GM13977 (cell line): ENCODE results near the gene CLSTN2.

Experiments
- DNase-seq: peaks from one replicate; pipeline ENCODE4 v3.0.0; 2012; ENCODE audit warnings: low spot score
- in situ Hi-C: fragments of 300-500 bp; cut with MboI; formaldehyde crosslinking; loops from one replicate; pipeline ENCODE4 v1.12.0; 2022; ENCODE audit warnings: low sequenced_read_pairs, low pct_unique_long_range_greater_than_20kb, mixed read lengths, inconsistent platforms; ENCODE audit not compliant: unreplicated experiment
- TF ChIP-seq, protein P1 (sequence below): IDR thresholded peaks from 2 replicates; pipeline ENCODE4 v1.5.1; 2012; ENCODE audit warnings: mild to moderate bottlenecking, control low read depth; ENCODE audit not compliant: insufficient read depth; ENCODE audit errors: extremely low read depth, missing control alignments

Gene CLSTN2

DNA sequence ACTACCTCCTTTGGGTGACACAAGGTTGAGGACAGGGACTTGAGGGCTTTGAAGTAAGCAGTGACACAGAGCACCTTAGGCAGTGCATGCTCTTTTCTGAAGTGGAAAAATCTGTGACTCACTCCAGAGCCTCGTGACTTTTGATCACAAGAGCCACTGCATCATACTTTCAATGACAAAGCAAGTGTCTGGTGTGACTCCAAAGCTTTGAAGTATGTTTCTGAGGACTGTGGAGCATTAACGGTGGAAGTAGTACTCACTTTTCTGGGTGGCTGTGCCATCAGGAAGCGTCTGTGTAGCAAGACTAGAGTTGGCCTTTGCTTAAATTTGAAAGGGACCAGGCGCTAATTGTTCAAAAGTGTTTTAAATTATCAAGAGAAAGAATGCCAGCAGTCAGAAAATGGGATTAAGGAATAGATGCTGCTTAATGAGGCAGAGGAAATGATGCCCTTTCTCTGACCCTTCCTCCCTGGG, 532.2 kb downstream of the CLSTN2 start:
- no peak for DNase-seq
- TF ChIP-seq, protein P1, sequence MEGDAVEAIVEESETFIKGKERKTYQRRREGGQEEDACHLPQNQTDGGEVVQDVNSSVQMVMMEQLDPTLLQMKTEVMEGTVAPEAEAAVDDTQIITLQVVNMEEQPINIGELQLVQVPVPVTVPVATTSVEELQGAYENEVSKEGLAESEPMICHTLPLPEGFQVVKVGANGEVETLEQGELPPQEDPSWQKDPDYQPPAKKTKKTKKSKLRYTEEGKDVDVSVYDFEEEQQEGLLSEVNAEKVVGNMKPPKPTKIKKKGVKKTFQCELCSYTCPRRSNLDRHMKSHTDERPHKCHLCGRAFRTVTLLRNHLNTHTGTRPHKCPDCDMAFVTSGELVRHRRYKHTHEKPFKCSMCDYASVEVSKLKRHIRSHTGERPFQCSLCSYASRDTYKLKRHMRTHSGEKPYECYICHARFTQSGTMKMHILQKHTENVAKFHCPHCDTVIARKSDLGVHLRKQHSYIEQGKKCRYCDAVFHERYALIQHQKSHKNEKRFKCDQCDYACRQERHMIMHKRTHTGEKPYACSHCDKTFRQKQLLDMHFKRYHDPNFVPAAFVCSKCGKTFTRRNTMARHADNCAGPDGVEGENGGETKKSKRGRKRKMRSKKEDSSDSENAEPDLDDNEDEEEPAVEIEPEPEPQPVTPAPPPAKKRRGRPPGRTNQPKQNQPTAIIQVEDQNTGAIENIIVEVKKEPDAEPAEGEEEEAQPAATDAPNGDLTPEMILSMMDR, result no peak
- in situ Hi-C loops, result no loop called here

DNA sequence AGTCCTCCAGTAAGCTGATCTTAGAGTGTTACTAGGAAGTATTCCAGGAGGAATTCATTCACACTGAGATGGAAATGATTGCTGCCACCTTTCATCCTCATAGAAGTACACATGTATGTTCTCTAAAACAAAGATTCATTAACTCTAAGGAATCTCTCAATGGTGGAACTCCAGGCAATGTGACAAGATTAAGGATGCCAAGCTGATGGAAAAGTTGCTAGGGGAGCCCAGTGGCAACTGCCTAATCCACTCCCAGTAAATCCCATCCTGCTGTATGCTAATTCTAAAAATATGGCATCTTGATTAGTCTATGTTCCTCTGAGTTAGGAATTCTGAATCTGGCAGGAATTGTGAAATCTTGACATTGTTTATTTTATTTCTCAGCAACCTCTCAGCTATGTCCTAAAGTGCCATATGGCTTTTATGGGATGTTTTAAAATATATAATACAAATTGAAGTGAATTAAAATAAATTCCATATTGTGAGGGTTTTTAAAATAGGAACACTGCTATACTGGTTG, 532.9 kb downstream of the CLSTN2 start:
- TF ChIP-seq, protein P1, result no peak
- in situ Hi-C loops, result no loop called here
- no peak for DNase-seq

DNA sequence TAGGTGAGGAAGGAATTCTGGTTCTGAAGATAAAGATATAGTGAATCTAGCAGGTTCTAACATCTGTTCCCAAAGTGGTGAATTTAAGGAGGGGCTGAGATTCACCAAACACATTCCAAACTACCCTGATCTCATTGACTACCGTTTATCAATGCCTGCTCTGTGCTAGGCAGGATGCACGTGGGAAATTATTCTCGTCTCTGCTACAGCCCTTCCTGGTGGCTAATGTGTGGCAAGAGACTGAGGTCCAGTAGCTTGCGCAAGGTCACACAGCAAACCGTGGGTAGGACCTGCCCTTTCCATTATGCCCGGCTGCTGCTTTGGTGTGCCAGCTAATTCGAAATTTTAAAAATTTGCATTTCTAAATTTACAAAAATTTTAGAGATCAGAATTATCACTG, 533.4 kb downstream of the CLSTN2 start:
- DNase-seq, result no peak
- TF ChIP-seq, protein P1, result no peak
- in situ Hi-C loops, result no loop called here

DNA sequence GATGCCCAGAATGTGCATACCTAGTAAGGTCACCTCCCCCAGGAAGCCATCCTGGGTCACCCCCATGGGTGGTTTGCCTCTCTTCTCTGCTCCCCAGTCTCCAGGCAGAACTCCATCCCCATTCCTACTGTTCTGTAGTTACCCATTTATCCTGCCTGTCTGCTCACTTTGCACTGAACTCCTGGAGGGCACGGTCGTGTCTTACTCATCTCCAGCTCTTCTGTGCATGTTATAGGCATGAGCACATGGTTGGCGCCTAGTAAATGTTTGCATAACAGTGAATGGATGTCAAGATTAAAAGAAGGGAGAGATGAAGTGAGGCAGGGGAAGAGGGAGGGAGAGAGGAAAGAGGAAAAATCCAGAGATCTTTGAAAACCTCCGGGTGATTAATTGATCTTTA, 534.5 kb downstream of the CLSTN2 start:
- DNase-seq, result no peak
- TF ChIP-seq, protein P1, result no peak
- in situ Hi-C loops, result no loop called here

DNA sequence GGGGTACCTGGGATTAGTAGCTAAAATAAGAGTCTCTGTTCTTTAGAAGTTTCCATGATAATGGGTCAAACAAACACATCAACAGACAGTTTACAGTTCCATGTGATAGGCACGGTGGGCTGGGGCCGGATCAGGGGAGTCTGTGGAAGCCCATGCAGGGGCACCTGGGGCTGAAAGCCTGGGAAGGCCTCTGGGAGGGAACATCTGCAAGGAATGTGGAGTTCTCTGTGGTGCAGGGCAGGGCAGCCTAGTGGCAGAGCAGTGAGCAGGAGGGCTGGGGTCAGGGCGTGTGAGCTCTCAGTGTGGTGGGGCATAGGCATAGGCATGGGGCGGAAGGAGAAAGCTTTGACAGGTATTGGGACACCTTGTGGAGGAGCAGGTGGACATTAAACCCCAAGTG, 535.2 kb downstream of the CLSTN2 start:
- TF ChIP-seq, protein P1, result no peak
- no peak for DNase-seq
- in situ Hi-C loops, result no loop called here

DNA sequence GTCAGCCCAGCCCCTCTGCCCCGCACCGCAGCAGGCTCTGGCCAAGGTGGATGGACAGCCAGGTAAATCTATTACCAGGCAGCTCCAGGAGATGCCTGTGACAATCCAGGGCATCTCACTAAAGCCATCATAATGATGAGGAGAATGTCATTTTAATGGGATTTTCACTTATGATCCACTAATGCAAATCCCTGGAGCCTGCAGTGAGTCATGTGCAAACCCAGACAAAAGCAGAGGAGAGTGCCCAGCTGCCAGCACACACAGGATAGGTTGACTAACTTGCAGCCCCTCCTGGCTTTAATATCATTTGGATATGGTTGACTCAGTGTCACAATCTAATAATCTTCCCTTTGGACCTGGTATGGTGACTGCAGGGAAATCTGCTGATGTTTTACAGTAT, 536.0 kb downstream of the CLSTN2 start:
- TF ChIP-seq, protein P1, result no peak
- in situ Hi-C loops, result no loop called here
- no peak for DNase-seq
